ENCODE results near the gene PEX10.
"Not testable (repeated sequence)": the region's sequence is repeated elsewhere in the genome, so short reads cannot be mapped to it uniquely, and the experiment has no call there.

Gene PEX10

DNA sequence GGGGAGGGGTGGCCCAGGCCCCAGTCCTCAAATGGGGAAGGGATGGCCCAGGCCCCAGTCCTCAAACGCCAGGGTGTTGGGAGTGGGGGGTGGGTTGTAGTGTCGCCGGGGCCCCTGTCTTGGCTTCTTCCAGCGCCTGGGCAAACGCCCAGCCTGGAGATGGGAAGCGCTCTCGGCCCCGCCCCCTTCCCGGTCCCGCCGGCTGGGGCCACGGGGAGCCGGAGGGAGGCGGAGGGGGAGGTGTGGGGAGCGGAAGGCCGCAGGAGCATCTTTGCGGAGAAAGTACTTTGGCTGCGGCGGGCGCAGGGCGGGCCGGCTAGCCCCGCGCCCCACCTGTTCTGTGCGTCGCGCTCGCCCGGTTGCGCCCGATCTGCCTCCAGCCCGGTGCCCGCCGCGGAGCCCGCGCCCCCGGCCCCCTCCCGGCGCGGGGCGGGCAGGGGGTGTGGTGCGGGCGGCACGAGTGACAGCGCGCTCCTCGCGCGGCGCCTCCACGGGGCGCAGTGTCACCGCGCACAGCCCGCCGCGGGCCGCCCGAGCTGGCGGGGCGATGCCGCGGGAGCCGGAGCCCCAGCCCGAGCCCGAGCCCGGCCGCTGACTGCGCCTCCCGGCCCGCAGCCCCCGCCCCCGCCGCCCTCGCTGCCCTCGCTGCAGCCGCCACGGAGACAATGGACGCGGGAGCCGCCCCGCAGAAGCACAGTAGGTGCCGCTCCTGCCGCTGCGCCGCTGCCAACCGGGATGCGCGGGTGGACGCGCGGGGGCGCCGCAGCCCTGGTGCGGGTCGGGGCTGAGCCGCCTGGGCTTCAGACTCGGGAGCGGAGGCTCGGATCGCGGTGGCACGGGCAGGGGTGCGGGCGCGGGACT is 31.1 kb upstream of the PEX10 start:
- DNase-seq (ENCODE audit: low read depth) = no peak

DNA sequence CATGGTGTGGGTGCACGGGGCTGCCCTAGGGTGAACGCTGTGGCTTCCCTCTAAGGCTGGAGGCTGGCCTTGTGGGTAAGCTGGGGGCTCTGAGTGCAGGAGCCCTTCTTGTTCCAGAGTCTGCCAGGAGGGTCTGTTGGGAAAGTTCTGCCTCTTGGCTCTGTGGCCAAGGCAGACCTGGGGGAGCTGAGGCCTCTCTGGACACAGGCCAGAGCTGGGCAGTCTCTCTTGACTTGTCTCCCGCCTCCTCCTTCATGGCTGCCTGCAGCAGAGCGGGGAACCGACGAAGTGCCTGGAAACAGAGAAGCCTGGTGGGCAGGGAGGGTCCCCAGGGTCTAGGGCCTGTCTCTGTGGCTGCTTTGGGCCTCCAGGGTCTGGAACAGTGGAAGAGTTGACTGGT is 30.3 kb upstream of the PEX10 start:
- no peak for DNase-seq (ENCODE audit: low read depth)

DNA sequence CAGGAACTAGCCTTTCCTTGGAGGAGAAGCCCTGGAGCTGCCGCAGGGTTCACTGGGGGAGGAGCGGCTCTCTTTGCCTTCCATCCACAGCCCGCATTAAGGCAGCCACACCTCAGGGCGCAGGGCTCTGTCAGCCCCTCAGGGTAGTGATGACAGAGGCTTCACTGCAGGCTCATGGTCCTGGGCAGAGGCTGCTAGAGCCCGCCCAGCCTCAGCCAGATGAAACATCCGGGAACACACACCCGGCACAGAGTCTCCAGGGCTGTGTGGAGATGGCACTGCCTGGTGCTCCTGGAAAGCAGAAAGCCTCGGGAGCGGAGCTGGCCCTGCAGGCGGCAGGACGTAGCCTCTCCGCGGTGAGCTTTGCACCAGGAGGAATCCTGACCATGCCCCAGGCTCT is 29.4 kb upstream of the PEX10 start:
- no peak for DNase-seq (ENCODE audit: low read depth)

DNA sequence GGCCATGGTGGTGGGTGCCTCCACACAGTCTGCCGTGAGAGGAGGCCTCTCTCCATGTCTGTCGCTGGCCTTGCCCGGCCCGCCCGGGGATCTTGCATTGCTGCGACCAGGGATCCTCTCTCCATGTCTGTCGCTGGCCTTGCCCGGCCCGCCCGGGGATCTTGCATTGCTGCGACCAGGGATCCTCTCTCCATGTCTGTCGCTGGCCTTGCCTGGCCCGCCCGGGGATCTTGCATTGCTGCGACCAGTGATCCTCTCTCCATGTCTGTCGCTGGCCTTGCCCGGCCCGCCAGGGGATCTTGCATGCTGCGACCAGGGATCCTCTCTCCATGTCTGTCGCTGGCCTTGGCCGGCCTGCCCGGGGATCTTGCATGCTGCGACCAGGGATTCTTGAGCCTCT is 28.0 kb upstream of the PEX10 start:
- not testable (repeated sequence) for DNase-seq (ENCODE audit: low read depth)

DNA sequence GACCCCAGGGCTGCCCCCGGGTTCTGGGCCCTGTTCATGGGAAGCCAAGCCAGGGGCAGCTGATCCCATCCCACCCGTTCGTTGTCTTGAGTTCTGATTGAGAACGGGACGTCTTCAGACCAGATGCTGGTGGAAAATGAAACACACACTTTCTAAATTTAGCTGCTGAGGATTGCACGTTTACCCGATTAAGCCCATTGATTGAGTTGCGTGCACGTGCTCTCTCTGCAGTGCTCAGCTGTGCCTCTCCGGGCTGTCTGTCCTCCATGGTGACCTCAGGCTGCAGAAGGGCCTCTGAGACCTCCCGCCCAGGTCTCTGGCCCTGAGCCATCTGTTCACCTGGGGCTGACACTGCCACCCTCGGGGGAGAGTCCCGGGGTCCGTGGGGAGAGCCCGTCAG is 27.0 kb upstream of the PEX10 start:
- no peak for DNase-seq (ENCODE audit: low read depth)

DNA sequence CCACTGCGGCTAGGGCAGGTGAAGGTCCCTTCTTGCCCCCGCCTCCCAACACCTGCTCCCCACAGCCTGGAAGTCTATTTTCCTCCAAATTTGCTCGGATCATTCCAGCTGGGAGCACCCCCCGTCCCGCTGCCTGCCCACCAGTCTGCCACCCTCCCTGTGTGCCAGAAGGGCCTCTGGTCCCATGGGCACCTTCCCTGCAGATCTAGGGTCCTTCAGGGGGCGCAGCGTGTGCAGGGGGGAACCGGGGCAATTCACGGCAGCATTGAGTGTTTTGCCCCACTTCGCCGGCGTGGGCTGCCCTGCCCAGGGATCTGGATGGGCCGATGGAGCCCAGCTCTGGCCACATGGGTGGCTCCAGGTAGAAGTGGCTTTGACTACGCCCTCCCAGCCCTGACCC is 26.3 kb upstream of the PEX10 start:
- no peak for DNase-seq (ENCODE audit: low read depth)

DNA sequence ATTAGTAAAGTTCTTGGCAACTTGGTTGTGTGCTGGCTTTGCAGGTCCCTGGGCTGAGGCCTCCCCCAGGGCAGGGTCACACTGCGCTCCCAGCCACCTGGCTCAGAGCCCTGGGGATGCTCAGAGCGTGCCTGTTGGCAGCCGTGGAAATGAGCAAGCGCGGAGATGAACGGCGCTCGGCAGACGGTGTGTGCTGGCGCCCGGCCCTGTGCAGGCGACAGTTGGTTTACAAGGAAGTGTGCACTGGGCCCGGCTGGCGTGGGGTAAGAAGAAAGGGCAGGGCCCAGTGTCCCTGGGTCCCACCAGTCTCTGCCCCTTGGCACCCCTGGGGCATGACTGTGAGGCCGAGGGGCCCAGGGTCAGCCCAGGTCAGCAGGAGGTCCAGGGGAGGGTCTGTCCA is 25.7 kb upstream of the PEX10 start:
- DNase-seq (ENCODE audit: low read depth) = no peak

DNA sequence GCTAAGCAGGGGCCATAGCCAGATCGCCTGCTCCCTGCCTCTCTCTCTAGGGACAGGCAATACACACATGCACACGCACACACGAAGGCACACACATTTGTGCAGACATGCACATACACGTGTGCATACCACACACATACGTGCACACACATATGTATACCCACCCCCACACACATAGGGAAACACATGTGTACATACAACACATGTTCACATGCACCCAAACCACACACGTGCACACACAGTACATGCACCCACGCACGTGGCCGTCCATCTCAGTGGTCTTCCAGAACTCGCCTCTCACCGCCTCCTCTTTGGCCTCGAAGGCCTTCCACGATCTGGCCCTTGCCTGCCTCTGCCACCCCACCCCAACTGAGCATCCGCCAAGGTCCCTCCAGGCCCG is 25.3 kb upstream of the PEX10 start:
- no peak for DNase-seq (ENCODE audit: low read depth)

DNA sequence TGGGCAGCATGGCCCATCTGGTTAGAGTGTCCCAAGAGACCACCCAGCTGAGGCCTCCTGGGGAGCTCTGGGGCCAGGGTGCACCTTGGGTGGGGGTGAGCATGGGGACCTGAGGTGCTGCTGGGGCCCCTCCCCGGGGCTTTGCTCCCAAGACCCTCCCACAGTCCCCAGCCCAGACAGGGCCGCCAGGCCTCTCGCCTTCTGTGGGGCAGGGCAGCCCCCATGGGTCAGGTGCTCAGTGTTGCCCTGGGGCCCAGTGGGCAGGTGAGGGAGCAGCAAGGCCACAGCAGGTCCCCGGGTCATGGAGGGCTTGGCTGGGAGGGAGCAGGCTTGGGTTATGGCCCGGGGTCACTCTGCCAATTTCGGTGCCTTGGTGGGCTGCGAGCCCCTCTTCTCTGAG is 24.5 kb upstream of the PEX10 start:
- DNase-seq (ENCODE audit: low read depth) = no peak

DNA sequence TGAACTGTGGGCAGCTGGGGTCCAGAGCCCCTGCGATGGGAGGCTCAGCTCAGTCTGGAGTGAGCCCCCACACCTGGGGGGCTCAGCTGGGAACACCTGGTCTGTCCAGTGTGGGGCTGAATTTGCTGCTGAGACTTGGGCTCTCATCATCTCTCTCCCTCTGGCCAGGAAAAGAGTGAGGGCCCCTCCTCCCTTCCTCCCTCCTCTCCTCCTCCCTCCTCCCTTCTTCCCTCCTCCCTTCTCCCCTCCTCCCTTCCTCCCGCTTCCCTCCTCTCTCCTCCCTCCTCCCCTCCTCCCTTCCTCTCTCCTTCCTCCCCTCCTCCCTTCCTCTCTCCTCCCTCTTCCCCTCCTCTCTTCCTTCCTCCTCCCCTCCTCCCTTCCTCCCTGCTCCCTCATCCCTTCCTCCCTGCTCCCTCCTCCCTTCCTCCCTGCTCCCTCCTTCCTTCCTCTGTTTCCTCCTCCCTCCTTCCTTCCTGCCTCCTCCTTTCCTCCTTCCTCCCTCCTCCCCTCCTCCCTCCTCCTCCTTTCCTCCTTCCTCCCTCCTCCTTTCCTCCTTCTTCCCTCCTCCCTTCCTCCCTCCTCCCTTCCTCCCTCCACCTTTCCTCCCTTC is 23.5 kb upstream of the PEX10 start:
- DNase-seq (ENCODE audit: low read depth) = no peak

DNA sequence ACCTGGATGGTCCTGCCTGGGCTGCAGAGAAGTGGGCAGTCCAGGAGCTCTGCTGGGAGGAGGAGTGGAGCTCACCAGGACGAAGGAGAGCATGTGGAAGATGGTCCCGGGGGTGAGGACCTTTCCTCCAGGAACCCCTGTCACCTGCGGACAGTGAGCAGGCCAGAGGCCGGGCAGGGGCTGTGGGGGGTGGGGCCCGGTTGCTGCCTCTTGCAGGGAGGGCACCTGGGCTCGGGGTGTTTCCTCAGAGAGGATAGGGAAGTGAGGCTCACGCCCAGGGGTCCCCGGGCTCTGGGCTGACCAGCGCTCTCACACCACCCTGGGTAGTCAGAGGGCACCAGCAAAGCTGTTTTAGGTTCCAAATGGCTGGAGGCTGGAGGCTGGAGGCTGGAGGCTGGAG is 22.7 kb upstream of the PEX10 start:
- DNase-seq (ENCODE audit: low read depth) = no peak

DNA sequence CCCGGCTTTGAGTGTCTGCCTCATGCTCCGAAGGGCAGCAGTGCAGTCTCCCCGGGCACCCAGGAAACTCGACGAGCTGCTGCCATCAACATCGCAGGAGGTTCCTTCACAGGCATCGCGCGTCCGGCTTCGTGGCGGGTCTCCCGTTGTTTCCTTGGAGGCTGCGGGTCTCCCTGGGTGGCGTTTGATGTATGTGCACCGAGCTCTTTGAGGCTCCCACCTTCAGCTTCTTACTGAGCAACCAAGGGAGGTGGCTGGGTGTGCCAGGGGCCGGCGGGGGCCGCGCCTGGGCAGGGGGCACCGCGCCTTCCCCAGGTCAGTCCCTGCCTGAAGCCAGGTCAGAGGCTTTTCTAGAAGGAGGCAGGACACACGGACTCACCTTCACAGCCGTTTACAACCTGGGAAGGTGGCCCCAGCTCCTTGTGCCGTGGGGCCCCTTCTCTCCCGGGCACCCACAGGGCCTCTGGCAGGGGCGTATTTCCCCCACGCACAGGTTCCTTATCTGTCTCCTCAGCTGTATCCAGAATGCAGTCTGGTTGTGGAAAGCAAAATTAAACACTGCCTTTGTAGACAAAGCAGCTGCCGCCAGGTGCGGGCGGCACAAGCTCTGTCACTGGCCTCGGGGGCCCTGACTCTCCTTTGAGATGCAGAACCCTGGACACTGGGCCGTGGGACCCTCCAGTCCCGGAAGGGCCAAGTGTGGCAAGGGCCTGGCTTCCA is 21.7 kb upstream of the PEX10 start:
- DNase-seq (ENCODE audit: low read depth) = no peak

DNA sequence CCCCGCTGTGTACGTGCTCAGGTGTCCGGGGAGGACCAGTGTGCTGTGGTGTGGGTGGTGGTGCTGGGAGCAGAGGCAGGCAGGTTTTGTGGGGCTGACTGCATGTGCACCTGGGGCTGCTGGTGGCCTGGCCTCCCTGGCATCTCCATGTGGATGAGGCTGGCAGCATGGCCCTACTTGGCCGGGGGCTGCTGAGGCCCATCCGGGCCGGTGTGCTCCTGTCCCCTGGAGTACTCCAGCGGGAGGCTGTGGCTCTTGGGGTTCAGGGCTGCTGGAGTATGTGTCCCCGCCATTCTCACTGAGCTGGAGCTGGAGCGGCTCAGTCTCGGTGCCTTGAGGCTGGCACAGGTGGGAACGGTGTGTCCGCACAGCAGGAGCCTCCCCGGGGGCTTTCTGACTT is 20.8 kb upstream of the PEX10 start:
- no peak for DNase-seq (ENCODE audit: low read depth)

DNA sequence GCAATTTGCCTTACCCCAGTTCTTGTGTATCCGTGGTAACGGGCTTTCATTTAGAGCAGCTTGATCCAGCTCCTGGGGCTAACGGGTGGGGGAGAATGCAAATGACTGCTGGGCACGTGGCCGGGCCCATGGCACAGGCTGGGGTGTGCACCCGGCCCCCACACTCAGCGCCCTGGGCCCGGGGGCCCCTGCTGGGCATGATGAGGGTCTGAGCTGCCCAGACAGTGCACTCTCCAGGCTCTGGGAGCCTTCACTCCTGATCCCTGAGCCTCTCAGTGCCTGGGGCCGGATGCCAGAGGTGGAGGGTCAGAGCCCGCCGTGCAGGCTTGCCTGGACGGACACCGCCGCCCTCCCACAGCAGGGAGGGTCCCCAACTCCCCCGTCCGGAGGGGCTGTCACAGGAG is 20.1 kb upstream of the PEX10 start:
- DNase-seq (ENCODE audit: low read depth) = no peak

DNA sequence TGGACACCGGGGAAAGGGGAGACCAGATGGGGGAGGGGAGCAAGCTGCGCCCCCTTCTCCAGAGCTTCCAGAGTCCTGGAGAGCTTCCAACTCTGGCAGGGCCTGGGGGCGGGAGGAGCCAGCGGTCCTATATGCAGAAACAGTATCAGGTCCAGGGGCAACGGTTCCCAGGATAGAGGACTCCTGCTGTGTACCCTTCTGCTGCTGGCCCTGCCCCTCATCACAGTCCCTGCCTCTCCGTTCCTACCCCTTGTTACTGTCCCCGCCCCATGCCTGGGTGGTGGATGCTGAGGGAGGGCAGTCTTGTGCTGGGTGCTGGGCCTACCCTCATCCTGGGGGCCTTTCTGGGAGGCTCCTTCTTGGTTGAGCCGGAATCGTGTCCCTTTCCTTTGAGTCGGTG is 19.2 kb upstream of the PEX10 start:
- DNase-seq (ENCODE audit: low read depth) = no peak

DNA sequence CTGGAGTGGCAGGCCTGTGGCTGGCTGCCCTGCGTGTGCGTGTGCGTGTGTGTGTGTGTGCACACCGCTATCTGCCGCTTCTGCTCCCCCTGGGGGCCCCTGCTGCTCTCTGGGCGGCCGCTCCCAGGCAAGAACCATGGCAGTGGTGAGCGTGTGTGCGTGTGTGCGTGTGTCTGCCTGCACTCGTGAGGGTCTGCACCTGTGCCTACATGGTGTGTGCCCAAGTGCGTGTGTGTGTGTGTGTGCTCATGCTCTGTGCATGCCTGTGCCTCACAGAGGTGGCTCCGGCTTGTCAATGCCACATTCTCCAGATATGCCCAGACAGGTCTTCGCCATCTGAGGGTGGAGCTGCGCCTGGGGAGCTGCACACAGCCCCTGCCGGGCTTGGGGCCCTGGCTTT is 18.7 kb upstream of the PEX10 start:
- no peak for DNase-seq (ENCODE audit: low read depth)

DNA sequence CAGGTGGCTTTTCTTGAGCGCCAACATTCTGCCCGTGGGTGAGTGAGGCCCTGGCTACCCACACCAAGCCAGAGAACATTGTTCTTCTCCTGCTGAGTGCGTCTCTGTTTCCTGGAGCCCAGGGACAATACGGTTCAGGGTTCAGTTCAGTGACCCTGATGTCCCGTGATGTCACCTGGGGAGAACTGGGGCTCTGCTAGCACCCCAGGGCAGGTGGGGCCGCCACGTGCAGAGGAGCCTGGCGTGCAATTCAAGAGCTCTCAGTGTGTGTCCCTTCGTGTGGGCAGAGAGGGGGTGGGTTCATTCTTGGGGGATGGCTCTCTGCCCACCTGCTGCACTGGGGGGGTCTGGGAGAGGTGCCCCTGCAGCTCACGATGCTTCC is 18.2 kb upstream of the PEX10 start:
- DNase-seq (ENCODE audit: low read depth) = no peak

DNA sequence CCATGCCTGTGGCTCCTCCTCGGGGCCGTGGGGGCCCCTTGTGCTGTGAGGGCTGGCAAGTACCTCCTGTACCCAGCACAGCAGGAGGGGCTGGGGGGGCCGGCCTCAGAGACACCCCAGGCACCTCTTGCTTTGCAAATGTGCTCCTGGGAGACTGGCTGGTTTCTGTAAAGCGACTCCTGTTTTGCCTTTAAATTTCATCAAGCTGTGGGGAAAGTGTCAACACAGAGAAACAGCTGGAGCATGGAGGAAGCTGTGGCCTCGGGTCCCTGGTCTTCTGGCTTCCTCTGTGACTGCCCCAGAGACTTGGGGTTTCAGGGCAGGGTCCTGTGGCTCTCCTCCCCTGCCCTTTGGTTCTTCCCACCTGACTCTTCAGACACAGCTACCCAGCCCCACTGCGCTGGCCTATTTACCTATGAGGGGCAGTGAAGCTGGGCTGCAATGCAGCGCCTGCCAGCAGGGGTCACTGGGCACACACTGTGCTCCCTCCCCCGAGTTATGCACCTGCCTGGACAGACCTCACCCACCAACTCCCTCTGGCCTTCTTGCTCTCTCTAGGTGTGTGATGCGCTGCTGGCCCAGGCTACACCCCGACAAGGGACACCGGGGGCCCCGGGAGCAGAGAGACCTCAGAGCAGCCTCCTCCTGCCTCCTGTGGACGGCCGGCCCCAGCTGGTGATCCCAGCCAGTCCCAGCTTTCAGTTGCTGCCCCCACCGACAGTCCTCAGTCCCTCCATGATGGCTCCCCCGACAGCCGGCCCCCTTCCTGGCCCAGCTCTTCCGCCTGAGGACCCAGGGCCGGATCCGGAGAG is 17.6 kb upstream of the PEX10 start:
- DNase-seq (ENCODE audit: low read depth) = no peak

DNA sequence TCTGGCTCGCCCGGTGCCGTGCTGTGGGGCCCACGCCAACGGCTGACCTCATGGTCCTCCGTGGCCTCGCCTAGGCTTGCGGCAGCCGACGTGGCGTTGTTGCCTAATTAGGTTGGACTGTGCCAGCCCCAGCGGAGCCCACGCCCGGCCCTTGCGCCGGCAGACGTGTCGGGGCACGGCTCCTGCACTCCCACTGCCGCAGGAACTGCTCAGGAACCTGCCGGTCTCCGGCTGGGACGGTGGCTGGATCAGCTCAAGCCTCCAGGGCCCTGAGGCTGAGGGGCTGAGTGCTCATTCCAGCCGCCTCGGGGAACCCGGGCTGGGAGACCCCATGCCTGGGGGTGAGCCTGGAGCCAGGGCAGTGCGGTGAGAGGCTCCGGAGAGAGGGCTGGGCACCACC is 16.1 kb upstream of the PEX10 start:
- DNase-seq (ENCODE audit: low read depth) = no peak

DNA sequence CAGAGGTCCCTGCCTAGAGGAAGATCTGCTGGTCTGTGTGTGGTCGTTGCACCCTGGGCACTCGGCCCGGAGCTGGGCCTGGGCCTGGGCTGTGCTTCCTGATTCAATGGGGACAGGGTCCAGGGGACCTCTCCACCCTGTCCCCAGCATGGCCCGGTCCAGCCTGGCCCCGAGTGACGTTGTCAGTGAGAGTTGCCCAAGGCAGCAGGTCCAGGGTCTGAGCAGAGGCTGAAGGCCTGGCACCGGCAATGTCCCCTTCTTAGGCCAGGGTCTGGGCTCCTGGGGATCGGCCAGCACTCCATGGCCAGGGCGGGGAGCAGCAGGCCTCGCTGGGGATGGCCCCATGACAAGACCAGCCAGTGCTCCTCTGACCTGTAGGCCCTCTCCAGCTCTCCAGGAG is 15.6 kb upstream of the PEX10 start:
- DNase-seq (ENCODE audit: low read depth) = no peak

DNA sequence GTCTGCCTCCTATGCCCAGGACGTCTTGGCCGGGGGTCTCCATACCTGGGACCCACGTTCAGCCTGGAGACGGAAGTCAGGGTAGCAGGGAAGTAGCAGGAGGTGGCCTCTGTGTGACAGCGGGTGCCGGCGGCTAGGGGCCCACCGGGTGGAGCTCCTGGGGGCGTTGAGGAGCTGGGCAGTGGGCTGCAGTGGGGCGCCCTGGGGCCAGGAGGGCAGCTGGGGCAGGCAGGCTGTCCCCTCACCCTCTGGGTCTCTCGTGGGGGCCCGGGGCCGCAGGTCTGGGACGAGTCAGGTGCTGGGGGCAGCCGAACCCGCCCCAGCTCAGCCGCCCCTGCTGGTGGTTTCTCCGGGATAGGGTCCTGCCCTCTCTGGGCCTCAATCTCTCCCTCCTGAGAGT is 14.7 kb upstream of the PEX10 start:
- DNase-seq (ENCODE audit: low read depth) = no peak

DNA sequence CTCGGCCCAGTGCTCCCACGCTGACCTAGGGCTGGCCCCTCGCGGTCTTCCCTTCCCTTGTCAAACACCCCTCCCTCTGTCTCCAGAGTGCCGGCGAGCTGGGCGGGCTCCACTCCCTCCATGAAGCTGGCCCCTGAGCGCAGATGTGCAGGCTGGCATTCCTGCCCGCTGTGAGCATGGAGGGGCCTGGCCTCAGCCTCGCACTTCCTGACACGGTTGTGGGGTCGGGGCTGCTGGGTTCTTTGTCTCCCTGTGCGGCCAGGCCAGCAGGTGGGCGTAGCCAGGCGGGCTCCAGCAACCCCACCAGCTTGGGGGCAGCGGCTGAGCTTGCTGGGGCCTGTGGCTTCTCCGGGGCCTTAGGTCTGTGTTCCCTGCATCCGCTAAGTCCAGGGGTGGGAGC is 14.2 kb upstream of the PEX10 start:
- no peak for DNase-seq (ENCODE audit: low read depth)

DNA sequence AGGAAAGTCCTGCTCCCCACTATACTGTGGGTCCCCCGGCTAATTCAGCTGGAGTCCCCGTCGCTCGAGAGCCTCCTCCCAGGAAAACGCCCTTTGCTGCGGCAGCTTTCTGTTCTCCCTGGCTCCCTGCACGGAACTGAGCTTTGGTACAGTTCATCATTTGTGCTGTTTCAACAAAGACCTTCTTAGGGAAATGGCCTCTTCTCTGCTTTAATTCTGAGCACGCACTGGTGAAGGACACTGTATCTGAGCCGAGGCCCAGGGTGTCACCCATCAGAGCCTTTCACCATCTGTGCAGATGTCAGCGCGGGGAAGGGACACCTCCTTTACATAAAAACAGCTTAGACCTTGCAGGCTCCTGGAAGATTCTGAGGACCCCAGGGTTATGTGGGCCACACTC is 13.5 kb upstream of the PEX10 start:
- DNase-seq (ENCODE audit: low read depth) = no peak

Data from HS-5 (cell line).